HEK293 (cell line): Measurements from ENCODE around the gene DDX51.

ENCODE experiments used
- CTCF ChIA-PET: fragments of 350-600 bp; formaldehyde crosslinking; extraction: SDS; loops from one replicate; lab custom pipeline; 2021; ENCODE audit warnings: antibody characterized with exemption; lab: Yijun Ruan, JAX
- POLR2A ChIA-PET: fragments of 300-600 bp; formaldehyde crosslinking; extraction: SDS; loops from one replicate; lab custom pipeline; 2020; ENCODE audit warnings: antibody characterized with exemption, inconsistent platforms; lab: Yijun Ruan, JAX
- H3K27ac ChIP-seq: fragments of 200-500 bp; sonication (Bioruptor generic); 2 replicates; pipeline ENCODE4 v1.5.1; 2014; ENCODE audit warnings: low read depth, low read length, control low read depth, inconsistent platforms; ENCODE audit errors: extremely low read depth
- H3K36me3 ChIP-seq, 2 experiments: fragments of 200-500 bp in 1 of 2; sonication (Bioruptor generic) in 1 of 2; 1 replicate in 1 of 2; 2 replicates in 1 of 2; pipeline ENCODE4 v1.5.1; 2014 to 2017; ENCODE audit warnings: inconsistent platforms in 2 of 2, low read length in 2 of 2; ENCODE audit not compliant: control insufficient read depth in 2 of 2, insufficient read depth in 1 of 2
- H3K4me1 ChIP-seq: fragments of 200-500 bp; sonication (Bioruptor generic); 2 replicates; pipeline ENCODE4 v1.5.1; 2014; ENCODE audit warnings: mild to moderate bottlenecking, low read length, inconsistent platforms; ENCODE audit not compliant: control insufficient read depth, insufficient read depth
- H3K4me3 ChIP-seq: 2 replicates; pipeline ENCODE4 v1.5.1; 2011; ENCODE audit warnings: low read depth, mild to moderate bottlenecking, control low read depth, low read length, moderate library complexity
- H3K9me3 ChIP-seq: fragments of 200-500 bp; sonication (Bioruptor generic); 2 replicates; pipeline ENCODE4 v1.5.1; 2014; ENCODE audit warnings: low read depth, low read length, inconsistent platforms; ENCODE audit not compliant: control insufficient read depth, insufficient read depth
- ZBTB7A ChIP-seq: fragments of 450-650 bp; formaldehyde crosslinking; IDR thresholded peaks from 2 replicates; pipeline ENCODE4 v1.5.1; 2016; ENCODE audit warnings: low read depth, missing biosample characterization, missing genetic modification characterization
- ZFHX2 ChIP-seq: fragments of 450-650 bp; formaldehyde crosslinking; conservative IDR thresholded peaks from 2 replicates; pipeline ENCODE4 v1.5.1; 2016; ENCODE audit warnings: missing biosample characterization, missing genetic modification characterization
- ZNF10 ChIP-seq: fragments of 450-650 bp; formaldehyde crosslinking; IDR thresholded peaks from 2 replicates; pipeline ENCODE4 v1.5.1; 2017; ENCODE audit warnings: missing biosample characterization, missing genetic modification characterization
- ZNF133 ChIP-seq: fragments of 450-650 bp; formaldehyde crosslinking; IDR thresholded peaks from 2 replicates; pipeline ENCODE4 v1.5.1; 2016; ENCODE audit warnings: missing biosample characterization, missing genetic modification characterization
- ZNF155 ChIP-seq: fragments of 450-650 bp; formaldehyde crosslinking; IDR thresholded peaks from 2 replicates; pipeline ENCODE4 v1.5.1; 2016; ENCODE audit warnings: missing biosample characterization, missing genetic modification characterization
- ZNF239 ChIP-seq: fragments of 450-650 bp; formaldehyde crosslinking; IDR thresholded peaks from 2 replicates; pipeline ENCODE4 v1.5.1; 2016; ENCODE audit warnings: missing biosample characterization, missing genetic modification characterization
- ZNF302 ChIP-seq: fragments of 450-650 bp; formaldehyde crosslinking; IDR thresholded peaks from 2 replicates; pipeline ENCODE4 v1.5.1; 2016; ENCODE audit warnings: missing biosample characterization, missing genetic modification characterization, low read depth
- ZNF664 ChIP-seq: fragments of 450-650 bp; formaldehyde crosslinking; IDR thresholded peaks from 2 replicates; pipeline ENCODE4 v1.5.1; 2016; ENCODE audit warnings: missing biosample characterization, missing genetic modification characterization
- ZNF785 ChIP-seq: fragments of 450-650 bp; formaldehyde crosslinking; IDR thresholded peaks from 2 replicates; pipeline ENCODE4 v1.5.1; 2016; ENCODE audit warnings: missing biosample characterization, missing genetic modification characterization
- TF ChIP-seq, protein P1 (sequence below): fragments of 450-650 bp; formaldehyde crosslinking; IDR thresholded peaks from 2 replicates; pipeline ENCODE4 v1.5.1; 2016; ENCODE audit warnings: missing biosample characterization, missing genetic modification characterization, borderline replicate concordance
- TF ChIP-seq, protein P2 (sequence below): fragments of 450-650 bp; formaldehyde crosslinking; IDR thresholded peaks from 2 replicates; pipeline ENCODE4 v1.5.1; 2016; ENCODE audit warnings: missing biosample characterization, missing genetic modification characterization
- TF ChIP-seq, protein P3 (sequence below): fragments of 450-650 bp; formaldehyde crosslinking; IDR thresholded peaks from 2 replicates; pipeline ENCODE4 v1.5.1; 2016; ENCODE audit warnings: missing biosample characterization, missing genetic modification characterization
- TF ChIP-seq, protein P4 (sequence below): fragments of 450-650 bp; formaldehyde crosslinking; IDR thresholded peaks from 2 replicates; pipeline ENCODE4 v1.5.1; 2017; ENCODE audit warnings: missing biosample characterization, missing genetic modification characterization
- TF ChIP-seq, protein P5 (sequence below): fragments of 450-650 bp; formaldehyde crosslinking; IDR thresholded peaks from 2 replicates; pipeline ENCODE4 v1.5.1; 2016; ENCODE audit warnings: missing biosample characterization, missing genetic modification characterization
- TF ChIP-seq, protein P6 (sequence below): fragments of 450-650 bp; formaldehyde crosslinking; IDR thresholded peaks from 2 replicates; pipeline ENCODE4 v1.5.0; 2017; ENCODE audit warnings: missing biosample characterization, missing genetic modification characterization, borderline replicate concordance
- TF ChIP-seq, protein P7 (sequence below): fragments of 450-650 bp; formaldehyde crosslinking; IDR thresholded peaks from 2 replicates; pipeline ENCODE4 v1.5.1; 2016; ENCODE audit warnings: missing biosample characterization, missing genetic modification characterization

DDX51 gene

DNA sequence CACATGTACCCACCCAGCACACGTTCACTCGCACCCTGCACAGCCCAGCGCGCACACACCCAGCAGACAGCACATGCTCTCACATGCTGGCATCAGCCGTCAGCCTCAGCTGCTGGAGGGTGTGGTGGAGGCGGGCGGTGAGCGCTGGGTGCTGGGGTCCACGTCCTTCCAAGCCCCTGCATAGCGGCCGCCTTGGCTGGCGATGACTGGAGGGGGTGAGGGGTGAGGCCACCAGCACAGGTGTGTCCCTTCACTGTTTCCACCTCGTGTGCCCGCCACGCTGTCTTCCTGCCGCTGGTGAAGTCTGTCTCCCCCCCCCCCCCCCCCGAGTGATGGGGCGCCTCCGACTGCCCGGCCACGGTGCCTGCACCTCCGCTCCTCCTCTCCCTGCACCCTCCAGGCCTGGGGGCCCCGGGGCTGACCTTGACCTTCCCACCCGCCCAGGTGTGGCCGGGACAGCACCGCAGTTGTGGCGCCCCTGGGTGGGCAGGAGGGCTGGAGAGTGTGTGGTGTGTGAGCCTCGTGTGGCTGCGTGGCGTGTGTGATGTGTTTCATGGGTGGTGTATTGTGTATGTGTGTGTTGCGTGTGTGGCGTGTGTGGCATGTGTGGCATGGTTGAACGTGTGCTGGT lies 37.6 kb upstream of the DDX51 start (continued):
- TF ChIP-seq, protein P1, sequence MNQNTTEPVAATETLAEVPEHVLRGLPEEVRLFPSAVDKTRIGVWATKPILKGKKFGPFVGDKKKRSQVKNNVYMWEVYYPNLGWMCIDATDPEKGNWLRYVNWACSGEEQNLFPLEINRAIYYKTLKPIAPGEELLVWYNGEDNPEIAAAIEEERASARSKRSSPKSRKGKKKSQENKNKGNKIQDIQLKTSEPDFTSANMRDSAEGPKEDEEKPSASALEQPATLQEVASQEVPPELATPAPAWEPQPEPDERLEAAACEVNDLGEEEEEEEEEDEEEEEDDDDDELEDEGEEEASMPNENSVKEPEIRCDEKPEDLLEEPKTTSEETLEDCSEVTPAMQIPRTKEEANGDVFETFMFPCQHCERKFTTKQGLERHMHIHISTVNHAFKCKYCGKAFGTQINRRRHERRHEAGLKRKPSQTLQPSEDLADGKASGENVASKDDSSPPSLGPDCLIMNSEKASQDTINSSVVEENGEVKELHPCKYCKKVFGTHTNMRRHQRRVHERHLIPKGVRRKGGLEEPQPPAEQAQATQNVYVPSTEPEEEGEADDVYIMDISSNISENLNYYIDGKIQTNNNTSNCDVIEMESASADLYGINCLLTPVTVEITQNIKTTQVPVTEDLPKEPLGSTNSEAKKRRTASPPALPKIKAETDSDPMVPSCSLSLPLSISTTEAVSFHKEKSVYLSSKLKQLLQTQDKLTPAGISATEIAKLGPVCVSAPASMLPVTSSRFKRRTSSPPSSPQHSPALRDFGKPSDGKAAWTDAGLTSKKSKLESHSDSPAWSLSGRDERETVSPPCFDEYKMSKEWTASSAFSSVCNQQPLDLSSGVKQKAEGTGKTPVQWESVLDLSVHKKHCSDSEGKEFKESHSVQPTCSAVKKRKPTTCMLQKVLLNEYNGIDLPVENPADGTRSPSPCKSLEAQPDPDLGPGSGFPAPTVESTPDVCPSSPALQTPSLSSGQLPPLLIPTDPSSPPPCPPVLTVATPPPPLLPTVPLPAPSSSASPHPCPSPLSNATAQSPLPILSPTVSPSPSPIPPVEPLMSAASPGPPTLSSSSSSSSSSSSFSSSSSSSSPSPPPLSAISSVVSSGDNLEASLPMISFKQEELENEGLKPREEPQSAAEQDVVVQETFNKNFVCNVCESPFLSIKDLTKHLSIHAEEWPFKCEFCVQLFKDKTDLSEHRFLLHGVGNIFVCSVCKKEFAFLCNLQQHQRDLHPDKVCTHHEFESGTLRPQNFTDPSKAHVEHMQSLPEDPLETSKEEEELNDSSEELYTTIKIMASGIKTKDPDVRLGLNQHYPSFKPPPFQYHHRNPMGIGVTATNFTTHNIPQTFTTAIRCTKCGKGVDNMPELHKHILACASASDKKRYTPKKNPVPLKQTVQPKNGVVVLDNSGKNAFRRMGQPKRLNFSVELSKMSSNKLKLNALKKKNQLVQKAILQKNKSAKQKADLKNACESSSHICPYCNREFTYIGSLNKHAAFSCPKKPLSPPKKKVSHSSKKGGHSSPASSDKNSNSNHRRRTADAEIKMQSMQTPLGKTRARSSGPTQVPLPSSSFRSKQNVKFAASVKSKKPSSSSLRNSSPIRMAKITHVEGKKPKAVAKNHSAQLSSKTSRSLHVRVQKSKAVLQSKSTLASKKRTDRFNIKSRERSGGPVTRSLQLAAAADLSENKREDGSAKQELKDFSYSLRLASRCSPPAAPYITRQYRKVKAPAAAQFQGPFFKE (tag by site-specific recombination), result no peak
- no peak for TF ChIP-seq ZNF785
- TF ChIP-seq, protein P2, sequence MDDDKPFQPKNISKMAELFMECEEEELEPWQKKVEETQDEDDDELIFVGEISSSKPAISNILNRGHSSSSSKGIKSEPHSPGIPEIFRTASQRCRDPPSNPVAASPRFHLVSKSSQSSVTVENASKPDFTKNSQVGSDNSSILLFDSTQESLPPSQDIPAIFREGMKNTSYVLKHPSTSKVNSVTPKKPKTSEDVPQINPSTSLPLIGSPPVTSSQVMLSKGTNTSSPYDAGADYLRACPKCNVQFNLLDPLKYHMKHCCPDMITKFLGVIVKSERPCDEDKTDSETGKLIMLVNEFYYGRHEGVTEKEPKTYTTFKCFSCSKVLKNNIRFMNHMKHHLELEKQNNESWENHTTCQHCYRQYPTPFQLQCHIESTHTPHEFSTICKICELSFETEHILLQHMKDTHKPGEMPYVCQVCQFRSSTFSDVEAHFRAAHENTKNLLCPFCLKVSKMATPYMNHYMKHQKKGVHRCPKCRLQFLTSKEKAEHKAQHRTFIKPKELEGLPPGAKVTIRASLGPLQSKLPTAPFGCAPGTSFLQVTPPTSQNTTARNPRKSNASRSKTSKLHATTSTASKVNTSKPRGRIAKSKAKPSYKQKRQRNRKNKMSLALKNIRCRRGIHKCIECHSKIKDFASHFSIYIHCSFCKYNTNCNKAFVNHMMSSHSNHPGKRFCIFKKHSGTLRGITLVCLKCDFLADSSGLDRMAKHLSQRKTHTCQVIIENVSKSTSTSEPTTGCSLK (tag by site-specific recombination), result no peak
- no peak for TF ChIP-seq ZNF155 (tag by site-specific recombination)
- TF ChIP-seq, protein P3, sequence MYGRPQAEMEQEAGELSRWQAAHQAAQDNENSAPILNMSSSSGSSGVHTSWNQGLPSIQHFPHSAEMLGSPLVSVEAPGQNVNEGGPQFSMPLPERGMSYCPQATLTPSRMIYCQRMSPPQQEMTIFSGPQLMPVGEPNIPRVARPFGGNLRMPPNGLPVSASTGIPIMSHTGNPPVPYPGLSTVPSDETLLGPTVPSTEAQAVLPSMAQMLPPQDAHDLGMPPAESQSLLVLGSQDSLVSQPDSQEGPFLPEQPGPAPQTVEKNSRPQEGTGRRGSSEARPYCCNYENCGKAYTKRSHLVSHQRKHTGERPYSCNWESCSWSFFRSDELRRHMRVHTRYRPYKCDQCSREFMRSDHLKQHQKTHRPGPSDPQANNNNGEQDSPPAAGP (tag by site-specific recombination), result no peak
- no peak for TF ChIP-seq ZFHX2 (tag by site-specific recombination)
- TF ChIP-seq ZBTB7A (tag by site-specific recombination), result no peak
- TF ChIP-seq, protein P4, sequence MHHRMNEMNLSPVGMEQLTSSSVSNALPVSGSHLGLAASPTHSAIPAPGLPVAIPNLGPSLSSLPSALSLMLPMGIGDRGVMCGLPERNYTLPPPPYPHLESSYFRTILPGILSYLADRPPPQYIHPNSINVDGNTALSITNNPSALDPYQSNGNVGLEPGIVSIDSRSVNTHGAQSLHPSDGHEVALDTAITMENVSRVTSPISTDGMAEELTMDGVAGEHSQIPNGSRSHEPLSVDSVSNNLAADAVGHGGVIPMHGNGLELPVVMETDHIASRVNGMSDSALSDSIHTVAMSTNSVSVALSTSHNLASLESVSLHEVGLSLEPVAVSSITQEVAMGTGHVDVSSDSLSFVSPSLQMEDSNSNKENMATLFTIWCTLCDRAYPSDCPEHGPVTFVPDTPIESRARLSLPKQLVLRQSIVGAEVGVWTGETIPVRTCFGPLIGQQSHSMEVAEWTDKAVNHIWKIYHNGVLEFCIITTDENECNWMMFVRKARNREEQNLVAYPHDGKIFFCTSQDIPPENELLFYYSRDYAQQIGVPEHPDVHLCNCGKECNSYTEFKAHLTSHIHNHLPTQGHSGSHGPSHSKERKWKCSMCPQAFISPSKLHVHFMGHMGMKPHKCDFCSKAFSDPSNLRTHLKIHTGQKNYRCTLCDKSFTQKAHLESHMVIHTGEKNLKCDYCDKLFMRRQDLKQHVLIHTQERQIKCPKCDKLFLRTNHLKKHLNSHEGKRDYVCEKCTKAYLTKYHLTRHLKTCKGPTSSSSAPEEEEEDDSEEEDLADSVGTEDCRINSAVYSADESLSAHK, result no peak
- no peak for TF ChIP-seq ZNF10

DNA sequence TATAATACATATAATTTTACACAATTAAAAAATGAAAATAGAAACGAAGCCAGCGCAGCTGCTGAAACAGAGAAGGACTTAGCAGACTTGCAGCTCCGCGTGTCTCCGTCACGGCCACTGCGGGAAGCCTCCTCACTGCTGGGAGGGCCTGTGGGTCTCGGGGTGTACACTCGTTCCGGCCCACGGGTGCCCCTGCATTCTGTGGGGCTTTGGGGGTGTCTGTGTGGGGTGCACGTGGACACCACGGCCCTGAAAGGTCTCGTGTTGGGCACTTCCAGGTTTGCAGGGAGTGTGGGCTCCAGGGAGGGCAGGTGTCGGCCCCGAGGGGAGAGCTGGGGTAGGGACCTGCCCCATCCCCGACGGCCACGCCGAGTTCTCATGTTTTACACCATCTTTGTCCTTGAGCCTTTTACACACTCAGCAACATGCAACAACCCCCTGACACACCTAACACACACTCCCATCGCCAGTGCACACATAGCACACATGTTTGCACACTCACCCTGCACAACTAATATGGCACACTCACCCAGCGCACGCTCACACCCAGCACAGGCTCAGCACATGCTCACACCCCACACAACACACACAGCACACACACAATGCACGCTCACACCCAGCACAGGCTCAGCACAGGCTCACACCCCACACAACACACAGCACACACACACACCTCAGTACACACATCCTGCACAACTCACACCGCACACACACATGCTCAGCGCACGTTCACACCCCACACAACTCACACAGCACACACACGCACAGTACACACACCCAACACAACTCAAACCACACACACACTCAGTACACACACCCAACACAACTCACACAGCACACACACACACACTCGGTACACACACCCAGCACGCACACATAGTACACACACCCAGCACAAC lies 36.8 kb upstream of the DDX51 start:
- Histone ChIP-seq H3K36me3 (no peaks in the 10 kb centered on the region), H3K9me3 (no peaks in the 10 kb centered on the region), H3K27ac (no peak overlapping the region), H3K4me1 (no peaks in the 10 kb centered on the region), H3K4me3 (no peak overlapping the region)
- ChIA-PET POLR2A (no interaction called here), CTCF (interaction anchor here (1.7 kb wide), 1 partner anchor 13 kb away, joined by 4 read pairs; no protein-coding TSS in a partner anchor)
- TF ChIP-seq, protein P5, sequence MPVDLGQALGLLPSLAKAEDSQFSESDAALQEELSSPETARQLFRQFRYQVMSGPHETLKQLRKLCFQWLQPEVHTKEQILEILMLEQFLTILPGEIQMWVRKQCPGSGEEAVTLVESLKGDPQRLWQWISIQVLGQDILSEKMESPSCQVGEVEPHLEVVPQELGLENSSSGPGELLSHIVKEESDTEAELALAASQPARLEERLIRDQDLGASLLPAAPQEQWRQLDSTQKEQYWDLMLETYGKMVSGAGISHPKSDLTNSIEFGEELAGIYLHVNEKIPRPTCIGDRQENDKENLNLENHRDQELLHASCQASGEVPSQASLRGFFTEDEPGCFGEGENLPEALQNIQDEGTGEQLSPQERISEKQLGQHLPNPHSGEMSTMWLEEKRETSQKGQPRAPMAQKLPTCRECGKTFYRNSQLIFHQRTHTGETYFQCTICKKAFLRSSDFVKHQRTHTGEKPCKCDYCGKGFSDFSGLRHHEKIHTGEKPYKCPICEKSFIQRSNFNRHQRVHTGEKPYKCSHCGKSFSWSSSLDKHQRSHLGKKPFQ (tag by site-specific recombination), result peak; percentile 98
- TF ChIP-seq ZNF302 (tag by site-specific recombination) (no peak), ZNF664 (tag by site-specific recombination) (no peak), ZNF239 (tag by site-specific recombination) (0 out of 2 replicates have a peak, but pooled peaks have one; percentile 23), ZNF133 (tag by site-specific recombination) (0 out of 2 replicates have a peak, but pooled peaks have one; percentile 13)
- TF ChIP-seq, protein P6, sequence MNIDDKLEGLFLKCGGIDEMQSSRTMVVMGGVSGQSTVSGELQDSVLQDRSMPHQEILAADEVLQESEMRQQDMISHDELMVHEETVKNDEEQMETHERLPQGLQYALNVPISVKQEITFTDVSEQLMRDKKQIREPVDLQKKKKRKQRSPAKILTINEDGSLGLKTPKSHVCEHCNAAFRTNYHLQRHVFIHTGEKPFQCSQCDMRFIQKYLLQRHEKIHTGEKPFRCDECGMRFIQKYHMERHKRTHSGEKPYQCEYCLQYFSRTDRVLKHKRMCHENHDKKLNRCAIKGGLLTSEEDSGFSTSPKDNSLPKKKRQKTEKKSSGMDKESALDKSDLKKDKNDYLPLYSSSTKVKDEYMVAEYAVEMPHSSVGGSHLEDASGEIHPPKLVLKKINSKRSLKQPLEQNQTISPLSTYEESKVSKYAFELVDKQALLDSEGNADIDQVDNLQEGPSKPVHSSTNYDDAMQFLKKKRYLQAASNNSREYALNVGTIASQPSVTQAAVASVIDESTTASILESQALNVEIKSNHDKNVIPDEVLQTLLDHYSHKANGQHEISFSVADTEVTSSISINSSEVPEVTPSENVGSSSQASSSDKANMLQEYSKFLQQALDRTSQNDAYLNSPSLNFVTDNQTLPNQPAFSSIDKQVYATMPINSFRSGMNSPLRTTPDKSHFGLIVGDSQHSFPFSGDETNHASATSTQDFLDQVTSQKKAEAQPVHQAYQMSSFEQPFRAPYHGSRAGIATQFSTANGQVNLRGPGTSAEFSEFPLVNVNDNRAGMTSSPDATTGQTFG (tag by site-specific recombination), result 0 out of 2 replicates have a peak, but pooled peaks have one; percentile 24
- TF ChIP-seq, protein P7, sequence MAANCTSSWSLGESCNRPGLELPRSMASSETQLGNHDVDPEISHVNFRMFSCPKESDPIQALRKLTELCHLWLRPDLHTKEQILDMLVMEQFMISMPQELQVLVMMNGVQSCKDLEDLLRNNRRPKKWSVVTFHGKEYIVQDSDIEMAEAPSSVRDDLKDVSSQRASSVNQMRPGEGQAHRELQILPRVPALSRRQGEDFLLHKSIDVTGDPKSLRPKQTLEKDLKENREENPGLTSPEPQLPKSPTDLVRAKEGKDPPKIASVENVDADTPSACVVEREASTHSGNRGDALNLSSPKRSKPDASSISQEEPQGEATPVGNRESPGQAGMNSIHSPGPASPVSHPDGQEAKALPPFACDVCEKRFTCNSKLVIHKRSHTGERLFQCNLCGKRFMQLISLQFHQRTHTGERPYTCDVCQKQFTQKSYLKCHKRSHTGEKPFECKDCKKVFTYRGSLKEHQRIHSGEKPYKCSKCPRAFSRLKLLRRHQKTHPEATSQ (tag by site-specific recombination), result 0 out of 2 replicates have a peak, but pooled peaks have one; percentile 14
